ENCODE data around the gene EFHC1. TPM values are rescaled to one million over a fixed set of nuclear protein-coding genes. Genes with fewer than 3 reads are reported as not detected.

Gene EFHC1
- total RNA-seq, 1 experiment from 2014 or later: 13.2 TPM

DNA sequence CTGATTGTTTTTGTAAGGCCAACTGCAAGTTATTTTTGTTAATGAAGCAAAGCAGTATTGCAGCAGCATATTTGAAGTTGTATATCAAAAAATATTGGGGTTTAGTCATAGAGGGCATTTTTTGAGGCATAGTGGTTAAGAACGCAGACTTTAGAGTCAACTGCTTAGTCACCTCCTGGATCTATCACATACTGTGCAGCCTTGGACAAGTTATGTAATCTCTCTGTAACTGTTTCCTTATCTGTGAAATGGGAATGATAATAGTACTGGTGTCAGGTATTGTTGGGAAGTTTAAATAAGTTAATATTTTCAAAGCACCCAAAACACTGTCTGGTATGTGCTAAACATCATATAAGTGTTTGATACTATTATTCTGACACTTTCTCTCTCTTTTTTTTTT lies 27.2 kb upstream of the EFHC1 start:
- Histone ChIP-seq H3K9ac (ENCODE audit: extremely low read depth, insufficient read length, low read length) (no peak overlapping the region), H3K4me1 (ENCODE audit: insufficient read depth, low read length) (no peaks in the 10 kb centered on the region; the same call in 1 of the 2 replicates), H3K23ac (ENCODE audit: insufficient read length, low read depth, low read length) (no peak overlapping the region), H3T11ph (ENCODE audit: low read length) (no peak overlapping the region), H4K20me1 (ENCODE audit: control insufficient read depth, insufficient read depth, insufficient read length) (no peaks in the 10 kb centered on the region), H3K27ac (ENCODE audit: insufficient read length, low read depth, low read length) (no peak overlapping the region), H2BK120ac (ENCODE audit: low read depth, low read length, poor library complexity, severe bottlenecking) (no peak overlapping the region), H2BK15ac (ENCODE audit: low read depth, low read length) (no peak overlapping the region), H3K18ac (ENCODE audit: insufficient read length, low read depth, low read length) (no peak overlapping the region), H3K4ac (ENCODE audit: low read depth, low read length) (no peak overlapping the region), H3K79me1 (ENCODE audit: insufficient read depth, low read depth, low read length, poor library complexity, severe bottlenecking) (no peaks in the 10 kb centered on the region), H3K27me3 (ENCODE audit: insufficient read depth, low read length) (no peaks in the 10 kb centered on the region), H3K4me2 (ENCODE audit: insufficient read depth, insufficient read length, low read length) (no peak overlapping the region), H3K14ac (ENCODE audit: insufficient read depth, low read length) (no peak overlapping the region), H2AK5ac (ENCODE audit: insufficient read length, low read length) (no peak overlapping the region), H2BK20ac (ENCODE audit: low read depth, low read length, poor library complexity, severe bottlenecking) (no peak overlapping the region), H3K9me3 (ENCODE audit: control insufficient read depth, low read depth, low read length) (no peaks in the 10 kb centered on the region), H4K5ac (ENCODE audit: insufficient read length, low read depth, low read length) (no peak overlapping the region), H3K23me2 (ENCODE audit: insufficient read length, low read depth, low read length, poor library complexity, severe bottlenecking) (no peaks in the 10 kb centered on the region), H3K79me2 (ENCODE audit: insufficient read depth, low read length) (no peaks in the 10 kb centered on the region), H2AFZ (ENCODE audit: low read length) (no peak overlapping the region), H2BK12ac (ENCODE audit: insufficient read length, low read depth, low read length) (no peak overlapping the region), H2BK5ac (ENCODE audit: insufficient read length, low read length) (no peak overlapping the region), H4K8ac (replicated peaks; ENCODE audit: insufficient read length, low read depth, low read length) (no peak overlapping the region), H4K91ac (ENCODE audit: insufficient read length, low read depth, low read length) (no peak overlapping the region), H3K56ac (ENCODE audit: insufficient read length, low read depth, low read length) (no peak overlapping the region)
- H3K4me3 Mint-ChIP-seq: no peak overlapping the region
- H3K36me3 Mint-ChIP-seq (ENCODE audit: insufficient read depth in 1 of 3, low read depth in 3 of 3): no peaks in the 10 kb centered on the region
- H3K27ac Mint-ChIP-seq: no peak overlapping the region
- peaks cover 0 to 5% of the 10 kb centered on the region in 2 experiments; a peak in 2 of 5 replicates for H3K9me3 Mint-ChIP-seq
- peaks cover 6 to 10% of the 10 kb centered on the region in 2 experiments for H3K4me1 Mint-ChIP-seq
- WGBS (ENCODE audit: extremely low coverage, insufficient read length, low lambda C conversion rate): no CpG with 5 or more reads among the region's 1 CpG
- TF ChIP-seq CTCF (conservative IDR thresholded peaks at IDR 0.05): no peak
- no peaks in the 10 kb centered on the region for H3K27me3 Mint-ChIP-seq (ENCODE audit: low read depth)
- DNase-seq: no peak

All from H9 (cell line).